H1 (cell line): Measurements from ENCODE around the gene PPP1CC. TPM values are rescaled to one million over a fixed set of nuclear protein-coding genes. Genes with fewer than 3 reads are reported as not detected.
A peak's percentile ranks its signal among the peaks of the same experiment; 100 is the strongest.

ENCODE experiments used
- CTCF ChIA-PET: fragments of 300-600 bp; sonication (Branson Sonifier 250); formaldehyde crosslinking; loops from one replicate; lab custom pipeline; 2021; ENCODE audit not compliant: partially characterized antibody; lab: Charles Lee
- POLR2A ChIA-PET: fragments of 300-600 bp; sonication (Branson Sonifier 250); formaldehyde crosslinking; loops from one replicate; lab custom pipeline; 2021; ENCODE audit warnings: inconsistent platforms; ENCODE audit not compliant: partially characterized antibody; lab: Charles Lee
- DNase-seq, 2 experiments: peaks; one replicate each; pipeline versions ENCODE4 v3.0.0 to v3.0.0-alpha.2; 2010 to 2022; ENCODE audit warnings: low spot score in 2 of 2, low read depth in 1 of 2, mixed read lengths in 1 of 2
- FAIRE-seq: peaks from 2 replicates; lab custom pipeline; 2011; peaks lifted over from hg19 to GRCh38; lab: Jason Lieb, UNC
- H2AFZ ChIP-seq: 2 replicates; pipeline ENCODE4 v1.8.1; 2012; ENCODE audit warnings: low read length, inconsistent platforms
- H2AK5ac ChIP-seq: 2 replicates; pipeline ENCODE4 v1.6.1; 2013; ENCODE audit warnings: low read depth, low read length
- H2BK120ac ChIP-seq: replicated peaks from 2 replicates; pipeline ENCODE3; 2013; ENCODE audit warnings: low read depth, low read length, inconsistent platforms
- H2BK12ac ChIP-seq: 2 replicates; pipeline ENCODE4 v1.6.1; 2013; ENCODE audit warnings: low read depth, low read length
- H2BK15ac ChIP-seq: 2 replicates; pipeline ENCODE4 v1.6.1; 2013; ENCODE audit warnings: low read length
- H2BK20ac ChIP-seq: 2 replicates; pipeline ENCODE4 v1.6.1; 2013; ENCODE audit warnings: low read length
- H2BK5ac ChIP-seq: 2 replicates; pipeline ENCODE4 v1.6.1; 2013; ENCODE audit warnings: low read depth, low read length
- H3K14ac ChIP-seq: 2 replicates; pipeline ENCODE4 v1.6.1; 2013; ENCODE audit warnings: inconsistent platforms; ENCODE audit not compliant: insufficient read length
- H3K18ac ChIP-seq: 2 replicates; pipeline ENCODE4 v1.6.1; 2013; ENCODE audit warnings: low read length; ENCODE audit errors: extremely low read depth
- H3K23ac ChIP-seq: 2 replicates; pipeline ENCODE4 v1.6.1; 2013; ENCODE audit warnings: inconsistent platforms; ENCODE audit not compliant: insufficient read length
- H3K23me2 ChIP-seq: 2 replicates; pipeline ENCODE4 v1.6.1; 2013; ENCODE audit warnings: low read depth, low read length
- H3K27ac ChIP-seq: 2 replicates; pipeline ENCODE4 v1.6.1; 2011; ENCODE audit warnings: low read depth, low read length, inconsistent platforms
- H3K27me3 ChIP-seq, 4 experiments: replicated peaks in 1 of 4; 1 replicate in 1 of 4; 2 replicates in 3 of 4; pipeline versions ENCODE4 v1.6.1 to v1.8.1; 2011 to 2013; ENCODE audit warnings: low read length in 3 of 4, mild to moderate bottlenecking in 3 of 4, inconsistent platforms in 2 of 4, mixed read lengths in 2 of 4, moderate library complexity in 1 of 4; ENCODE audit not compliant: control insufficient read depth in 3 of 4, insufficient read depth in 3 of 4; ENCODE audit errors: extremely low read depth in 1 of 4
- H3K36me3 ChIP-seq, 4 experiments: 2 replicates each; pipeline versions ENCODE4 v1.6.1 to v1.8.1; 2011 to 2013; ENCODE audit warnings: mild to moderate bottlenecking in 4 of 4, low read length in 3 of 4, moderate library complexity in 2 of 4, control low read depth in 1 of 4, inconsistent platforms in 1 of 4; ENCODE audit not compliant: insufficient read depth in 4 of 4, control insufficient read depth in 2 of 4
- H3K4ac ChIP-seq: replicated peaks from 2 replicates; pipeline ENCODE3; 2013; ENCODE audit warnings: low read length, low read depth, mixed read lengths, inconsistent platforms; ENCODE audit not compliant: insufficient read length
- H3K4me1 ChIP-seq, 4 experiments: replicated peaks in 1 of 4; 1 replicate in 1 of 4; 2 replicates in 3 of 4; pipeline versions ENCODE4 v1.6.1 to v1.8.1; 2011 to 2013; ENCODE audit warnings: low read length in 3 of 4, inconsistent platforms in 2 of 4, mixed read lengths in 1 of 4; ENCODE audit not compliant: insufficient read depth in 4 of 4, control insufficient read depth in 3 of 4
- H3K4me2 ChIP-seq, 2 experiments: 2 replicates each; pipeline versions ENCODE4 v1.6.1 to v1.8.1; 2011 to 2013; ENCODE audit warnings: low read depth in 2 of 2, low read length in 2 of 2, control low read depth in 1 of 2, inconsistent platforms in 1 of 2, mild to moderate bottlenecking in 1 of 2; ENCODE audit not compliant: insufficient read depth in 1 of 2
- H3K4me3 ChIP-seq, 4 experiments: fragments of 200-600, 300-600 bp in 1 of 4; sonication (generic), shearing (Covaris generic), sonication (Bioruptor Twin) in 1 of 4; 2 replicates each; pipeline versions ENCODE4 v1.5.1 to v1.8.1; 2011 to 2016; ENCODE audit warnings: low read length in 4 of 4, low read depth in 3 of 4, control low read depth in 2 of 4, inconsistent platforms in 2 of 4, mild to moderate bottlenecking in 2 of 4, mixed read lengths in 1 of 4, moderate library complexity in 1 of 4; ENCODE audit not compliant: insufficient read depth in 2 of 4; ENCODE audit errors: extremely low read depth in 1 of 4
- H3K56ac ChIP-seq: replicated peaks from 2 replicates; pipeline ENCODE3; 2013; ENCODE audit warnings: low read depth, mild to moderate bottlenecking, mixed read lengths, low read length, inconsistent platforms; ENCODE audit not compliant: insufficient read length
- H3K79me1 ChIP-seq: 2 replicates; pipeline ENCODE4 v1.6.1; 2013; ENCODE audit warnings: low read depth, low read length, control low read depth
- H3K79me2 ChIP-seq, 2 experiments: 2 replicates each; pipeline versions ENCODE4 v1.6.1 to v1.8.1; 2012 to 2013; ENCODE audit warnings: low read length in 2 of 2, mild to moderate bottlenecking in 2 of 2, inconsistent platforms in 1 of 2; ENCODE audit not compliant: insufficient read depth in 2 of 2, control insufficient read depth in 1 of 2
- H3K9ac ChIP-seq, 4 experiments: replicated peaks in 1 of 4; 1 replicate in 1 of 4; 2 replicates in 3 of 4; pipeline versions ENCODE4 v1.6.1 to v1.8.1; 2011 to 2013; ENCODE audit warnings: low read depth in 3 of 4, low read length in 3 of 4, control low read depth in 2 of 4, mild to moderate bottlenecking in 2 of 4, moderate library complexity in 2 of 4, inconsistent platforms in 1 of 4; ENCODE audit errors: extremely low read depth in 1 of 4
- H3K9me3 ChIP-seq, 2 experiments: 2 replicates each; pipeline versions ENCODE4 v1.6.1 to v1.8.1; 2012 to 2013; ENCODE audit warnings: mild to moderate bottlenecking in 2 of 2, moderate library complexity in 2 of 2, control low read depth in 1 of 2, inconsistent platforms in 1 of 2, low read depth in 1 of 2, low read length in 1 of 2, mixed read lengths in 1 of 2; ENCODE audit not compliant: insufficient read depth in 2 of 2
- H4K20me1 ChIP-seq, 2 experiments: replicated peaks in 1 of 2; 2 replicates each; pipeline versions ENCODE3 to v1.8.1; 2011 to 2013; ENCODE audit warnings: inconsistent platforms in 2 of 2, low read length in 2 of 2, mild to moderate bottlenecking in 1 of 2; ENCODE audit not compliant: insufficient read depth in 2 of 2, control insufficient read depth in 1 of 2
- H4K5ac ChIP-seq: 2 replicates; pipeline ENCODE4 v1.6.1; 2013; ENCODE audit warnings: low read length, low read depth, mixed read lengths, inconsistent platforms; ENCODE audit not compliant: insufficient read length
- H4K8ac ChIP-seq: 2 replicates; pipeline ENCODE4 v1.8.0; 2013; ENCODE audit warnings: mild to moderate bottlenecking, moderate library complexity, low read length, inconsistent platforms; ENCODE audit not compliant: insufficient read depth; ENCODE audit errors: extremely low read depth
- H4K91ac ChIP-seq: replicated peaks from 2 replicates; pipeline ENCODE3; 2013; ENCODE audit warnings: low read length, mixed read lengths, inconsistent platforms; ENCODE audit not compliant: insufficient read length
- KDM1A ChIP-seq: fragments of 200-600, 300-600 bp; sonication (generic); IDR thresholded peaks from 2 replicates; pipeline ENCODE4 v1.7.1; 2016; ENCODE audit warnings: mild to moderate bottlenecking, low read length, borderline replicate concordance
- NRF1 ChIP-seq: IDR thresholded peaks from 2 replicates; pipeline ENCODE4 v1.6.1; 2011; ENCODE audit warnings: mild to moderate bottlenecking, low read depth, low read length, improper control_type of control experiment
- WGBS, 2 experiments: shearing (Covaris generic) in 1 of 2; methylation state at CpG; one replicate each; pipeline versions ENCODE4 v1.1.6 to v1.1.7; 2013 to 2015; ENCODE audit warnings: low lambda C conversion rate in 2 of 2, mixed read lengths in 2 of 2, inconsistent platforms in 1 of 2, low coverage in 1 of 2, missing lambda C conversion rate in 1 of 2; ENCODE audit not compliant: insufficient replicate concordance in 2 of 2, insufficient coverage in 1 of 2, insufficient read length in 1 of 2; ENCODE audit errors: extremely low coverage in 1 of 2, missing lambda C conversion rate in 1 of 2; 5-methylcytosine and 5-hydroxymethylcytosine counted together
- polyA plus RNA-seq, 7 experiments: library from polyadenylated mRNA; depleted of rRNA in 3 of 7; stranded (reverse) in 5 of 7; unstranded in 2 of 7; fragments of >200 nt in 5 of 7; fragments of 200-250 nt in 2 of 7; gene quantifications; 1 replicate in 5 of 7; 2 replicates in 1 of 7; 4 replicates in 1 of 7; pipeline versions ENCODE4 v1.2.1 to v1.2.3, GENCODE V29; 2011 to 2013; ENCODE audit warnings: missing spikeins in 2 of 7, mixed read lengths in 2 of 7
- total RNA-seq: library from RNA; stranded (reverse); fragmentation: NEBNext Ultra II Directional; extraction: Animal tissue kit (Norgen Biotek cat#: 25700); gene quantifications from 2 replicates; pipeline ENCODE4 v1.2.1, GENCODE V29; 2021

The PPP1CC gene
- total and polyA plus RNA-seq, 2 of the 8 experiments (the other 6 are each of a cell fraction or from before 2014, with no cell fraction given) = 193 to 350 TPM

- Histone ChIP-seq H4K5ac (no peak overlapping the region), H3K27me3 (no peaks in the 10 kb centered on the region), H2BK15ac (no peak overlapping the region), H3K9ac (no peak overlapping the region), H2AFZ (no peak overlapping the region), H3K79me2 (peaks cover 27 to 35% of the 10 kb centered on the region in 2 experiments), H3K79me1 (no peaks in the 10 kb centered on the region), H3K23ac (no peak overlapping the region), H3K36me3 (no peaks in the 10 kb centered on the region; a peak in 1 of 8 replicates), H3K56ac (no peak overlapping the region), H3K27ac (no peak overlapping the region), H3K23me2 (peaks cover 15% of the 10 kb centered on the region), H2BK5ac (no peak overlapping the region), H3K4ac (no peak overlapping the region), H4K91ac (no peak overlapping the region), H4K8ac (no peak overlapping the region), H2BK120ac (no peak overlapping the region), H3K14ac (no peak overlapping the region), H2BK12ac (no peak overlapping the region), H3K4me1 (peaks cover 2 to 5% (median 5%) of the 10 kb centered on the region in 4 experiments; a peak in 5 of 7 replicates), H3K9me3 (no peaks in the 10 kb centered on the region), H2BK20ac (no peak overlapping the region), H4K20me1 (peaks cover 11 to 18% of the 10 kb centered on the region in 2 experiments), H2AK5ac (peak overlapping the region; percentile 24; the same call in 1 of the 2 replicates), H3K4me2 (peak overlapping the region in 1 of 2 experiments; percentile 97; a peak in 1 of 4 replicates), H3K18ac (no peak overlapping the region), H3K4me3 (no peak overlapping the region)
- no peak for TF ChIP-seq NRF1
- peak; percentile 50; the same call in 1 of the 2 replicates for TF ChIP-seq KDM1A
- WGBS, 2 experiments = 92% methylated on average over 5 of the region's 5 CpGs; no CpG with 5 or more reads in 1 of the 2 experiments
- POLR2A ChIA-PET = interaction anchor here (0.7 to 2.3 kb wide), 6 partner anchors 11 to 67 kb away, joined by 3 to 12 read pairs (median 4); partner anchors contain the start of gene HVCN1
- no peak for FAIRE-seq
- no peak for DNase-seq
- CTCF ChIA-PET = interaction anchor here (0.9 to 1.5 kb wide), 2 partner anchors 81 to 82 kb away, joined by 3 read pairs; no protein-coding TSS in a partner anchor
Observed at GRCh38 chr12:110744601-110745264, 2.0 kb upstream of the PPP1CC start.
